H1 (cell line): ENCODE data around the gene MANSC1.

ENCODE experiments used
- HDAC6 ChIP-seq: IDR thresholded peaks from one replicate; pipeline ENCODE4 v1.7.1; 2012; ENCODE audit warnings: low read depth, mild to moderate bottlenecking, inconsistent platforms, low read length, moderate library complexity
- POLR2AphosphoS5 ChIP-seq: IDR thresholded peaks from 2 replicates; pipeline ENCODE4 v1.6.1; 2011; ENCODE audit warnings: low read depth, low read length
- TF ChIP-seq, protein P1 (sequence below), 3 experiments: IDR thresholded peaks; 1 replicate in 2 of 3; 2 replicates in 1 of 3; pipeline versions ENCODE4 v1.5.1 to v1.6.1; 2011; ENCODE audit warnings: low read length in 3 of 3, mild to moderate bottlenecking in 3 of 3, inconsistent platforms in 2 of 3, low read depth in 1 of 3, moderate library complexity in 1 of 3; ENCODE audit not compliant: insufficient read depth in 1 of 3; ENCODE audit errors: control extremely low read depth in 1 of 3
- TF ChIP-seq, protein P2 (sequence below): IDR thresholded peaks from 2 replicates; pipeline ENCODE4 v1.6.1; 2012; ENCODE audit warnings: low read length, inconsistent platforms

DNA sequence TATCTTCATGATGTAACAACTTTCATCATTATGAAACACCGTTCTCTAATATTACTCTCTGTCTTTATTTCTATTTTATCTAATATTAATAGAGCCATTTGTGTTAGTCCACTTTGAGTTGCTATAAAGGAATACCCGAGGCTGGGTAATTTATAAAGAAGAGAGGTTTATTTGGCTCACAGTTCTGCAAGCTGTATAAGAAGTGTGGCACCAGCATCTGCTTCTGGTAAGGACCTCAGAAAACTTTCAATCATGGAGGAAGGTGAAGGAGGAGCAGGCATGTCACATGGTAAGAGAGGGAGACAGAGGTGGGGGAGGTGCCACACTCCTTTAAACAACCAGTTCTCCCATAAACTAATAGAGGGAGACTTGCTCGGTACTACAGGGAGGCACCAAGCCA is 31.9 kb upstream of the MANSC1 start:
- no peak for TF ChIP-seq POLR2AphosphoS5
- TF ChIP-seq, protein P1, sequence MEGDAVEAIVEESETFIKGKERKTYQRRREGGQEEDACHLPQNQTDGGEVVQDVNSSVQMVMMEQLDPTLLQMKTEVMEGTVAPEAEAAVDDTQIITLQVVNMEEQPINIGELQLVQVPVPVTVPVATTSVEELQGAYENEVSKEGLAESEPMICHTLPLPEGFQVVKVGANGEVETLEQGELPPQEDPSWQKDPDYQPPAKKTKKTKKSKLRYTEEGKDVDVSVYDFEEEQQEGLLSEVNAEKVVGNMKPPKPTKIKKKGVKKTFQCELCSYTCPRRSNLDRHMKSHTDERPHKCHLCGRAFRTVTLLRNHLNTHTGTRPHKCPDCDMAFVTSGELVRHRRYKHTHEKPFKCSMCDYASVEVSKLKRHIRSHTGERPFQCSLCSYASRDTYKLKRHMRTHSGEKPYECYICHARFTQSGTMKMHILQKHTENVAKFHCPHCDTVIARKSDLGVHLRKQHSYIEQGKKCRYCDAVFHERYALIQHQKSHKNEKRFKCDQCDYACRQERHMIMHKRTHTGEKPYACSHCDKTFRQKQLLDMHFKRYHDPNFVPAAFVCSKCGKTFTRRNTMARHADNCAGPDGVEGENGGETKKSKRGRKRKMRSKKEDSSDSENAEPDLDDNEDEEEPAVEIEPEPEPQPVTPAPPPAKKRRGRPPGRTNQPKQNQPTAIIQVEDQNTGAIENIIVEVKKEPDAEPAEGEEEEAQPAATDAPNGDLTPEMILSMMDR (IDR thresholded peaks at IDR 0.05; ENCODE audit: control extremely low read depth in 1 of 3, insufficient read depth in 1 of 3, low read depth in 1 of 3, low read length in 3 of 3), result no peak
- TF ChIP-seq, protein P2, sequence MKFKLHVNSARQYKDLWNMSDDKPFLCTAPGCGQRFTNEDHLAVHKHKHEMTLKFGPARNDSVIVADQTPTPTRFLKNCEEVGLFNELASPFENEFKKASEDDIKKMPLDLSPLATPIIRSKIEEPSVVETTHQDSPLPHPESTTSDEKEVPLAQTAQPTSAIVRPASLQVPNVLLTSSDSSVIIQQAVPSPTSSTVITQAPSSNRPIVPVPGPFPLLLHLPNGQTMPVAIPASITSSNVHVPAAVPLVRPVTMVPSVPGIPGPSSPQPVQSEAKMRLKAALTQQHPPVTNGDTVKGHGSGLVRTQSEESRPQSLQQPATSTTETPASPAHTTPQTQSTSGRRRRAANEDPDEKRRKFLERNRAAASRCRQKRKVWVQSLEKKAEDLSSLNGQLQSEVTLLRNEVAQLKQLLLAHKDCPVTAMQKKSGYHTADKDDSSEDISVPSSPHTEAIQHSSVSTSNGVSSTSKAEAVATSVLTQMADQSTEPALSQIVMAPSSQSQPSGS, result no peak
- no peak for TF ChIP-seq HDAC6
